Endothelial cell of umbilical vein (primary cell): ENCODE results near the gene ZNF280D. TPM values are rescaled to one million over a fixed set of nuclear protein-coding genes. Genes with fewer than 3 reads are reported as not detected.

ENCODE experiments used
- BruUV-seq: library from RNA; stranded (reverse); fragments of 400-500 nt; replicated peaks from 2 replicates; lab custom pipeline; 2021; lab: Mats Ljungman, UMichigan
- CTCF ChIA-PET: fragments of 300-600, 350-600 bp; sonication (Branson Sonifier 250); formaldehyde crosslinking; loops from one replicate; lab custom pipeline; 2021; ENCODE audit warnings: antibody characterized with exemption, inconsistent platforms; lab: Charles Lee
- POLR2A ChIA-PET: fragments of 300-600, 350-600 bp; sonication (Branson Sonifier 250); formaldehyde crosslinking; loops from one replicate; lab custom pipeline; 2021; ENCODE audit warnings: antibody characterized with exemption, inconsistent platforms; lab: Charles Lee
- DNase-seq: peaks from one replicate; pipeline ENCODE4 v3.0.0-alpha.2; 2011; ENCODE audit warnings: low read depth, low spot score
- FAIRE-seq: peaks from 2 replicates; lab custom pipeline; 2011; peaks lifted over from hg19 to GRCh38; lab: Jason Lieb, UNC
- H2AFZ ChIP-seq: 2 replicates; pipeline ENCODE4 v1.6.0; 2012; ENCODE audit warnings: low read depth, low read length, control low read depth, inconsistent platforms
- H3K27ac ChIP-seq: 2 replicates; pipeline ENCODE4 v1.5.1; 2011; ENCODE audit warnings: low read depth, mild to moderate bottlenecking, control low read depth, low read length, moderate library complexity; ENCODE audit not compliant: insufficient read depth
- H3K27me3 ChIP-seq, 2 experiments: 2 replicates each; pipeline versions ENCODE4 v1.6.0 to v1.6.1; 2011; ENCODE audit warnings: low read length in 2 of 2, mixed read lengths in 1 of 2; ENCODE audit not compliant: control insufficient read depth in 2 of 2, insufficient read depth in 2 of 2
- H3K36me3 ChIP-seq, 2 experiments: 2 replicates in 1 of 2; 3 replicates in 1 of 2; pipeline ENCODE4 v1.5.1; 2011; ENCODE audit warnings: low read length in 2 of 2, mild to moderate bottlenecking in 1 of 2, moderate library complexity in 1 of 2; ENCODE audit not compliant: control insufficient read depth in 2 of 2, insufficient read depth in 2 of 2; ENCODE audit errors: extremely low read depth in 1 of 2
- H3K4me1 ChIP-seq: 3 replicates; pipeline ENCODE4 v1.5.1; 2011; ENCODE audit warnings: mild to moderate bottlenecking, low read length; ENCODE audit not compliant: control insufficient read depth, insufficient read depth; ENCODE audit errors: extremely low read depth
- H3K4me2 ChIP-seq: 2 replicates; pipeline ENCODE4 v1.6.1; 2011; ENCODE audit warnings: low read length, control low read depth, mixed read lengths; ENCODE audit not compliant: insufficient read depth
- H3K4me3 ChIP-seq, 3 experiments: fragments of 200-600 bp in 1 of 3; sonication (generic), shearing (Covaris generic) in 1 of 3; replicated peaks in 1 of 3; 2 replicates each; pipeline ENCODE4 v1.5.1; 2011 to 2016; ENCODE audit warnings: control low read depth in 3 of 3, low read length in 3 of 3, mild to moderate bottlenecking in 2 of 3, inconsistent platforms in 1 of 3, low read depth in 1 of 3, moderate library complexity in 1 of 3; ENCODE audit not compliant: insufficient read depth in 1 of 3
- H3K79me2 ChIP-seq: 2 replicates; pipeline ENCODE4 v1.6.0; 2012; ENCODE audit warnings: low read length, inconsistent platforms; ENCODE audit not compliant: control insufficient read depth, insufficient read depth
- H3K9ac ChIP-seq: replicated peaks from 2 replicates; pipeline ENCODE3; 2011; ENCODE audit warnings: low read length, control low read depth; ENCODE audit not compliant: insufficient read depth; ENCODE audit errors: extremely low read depth
- H3K9me1 ChIP-seq: replicated peaks from 3 replicates; pipeline ENCODE4 v1.6.0; 2011; ENCODE audit warnings: mild to moderate bottlenecking, low read length; ENCODE audit not compliant: control insufficient read depth, insufficient read depth; ENCODE audit errors: extremely low read depth
- H3K9me3 ChIP-seq: replicated peaks from 2 replicates; pipeline ENCODE4 v1.5.1; 2012; ENCODE audit warnings: low read length, inconsistent platforms; ENCODE audit not compliant: control insufficient read depth, insufficient read depth
- H4K20me1 ChIP-seq: replicated peaks from 2 replicates; pipeline ENCODE3; 2011; ENCODE audit warnings: mild to moderate bottlenecking, low read length; ENCODE audit not compliant: control insufficient read depth, insufficient read depth; ENCODE audit errors: extremely low read depth
- EZH2 ChIP-seq: IDR thresholded peaks from 2 replicates; pipeline ENCODE4 v1.6.1; 2012; ENCODE audit warnings: borderline replicate concordance, low read depth, mild to moderate bottlenecking, moderate library complexity, low read length, inconsistent platforms; ENCODE audit not compliant: severe bottlenecking
- FOS ChIP-seq: IDR thresholded peaks from 2 replicates; pipeline ENCODE4 v1.6.1; 2011; ENCODE audit warnings: mild to moderate bottlenecking, low read length, moderate library complexity, borderline replicate concordance; ENCODE audit not compliant: insufficient read depth
- MYC ChIP-seq: IDR thresholded peaks from one replicate; pipeline ENCODE4 v1.6.1; 2011; ENCODE audit warnings: mild to moderate bottlenecking, low read depth, low read length
- POLR2A ChIP-seq: IDR thresholded peaks from 2 replicates; pipeline ENCODE4 v1.6.1; 2012; ENCODE audit warnings: low read depth, mild to moderate bottlenecking, control low read depth, low read length
- POLR2AphosphoS5 ChIP-seq: IDR thresholded peaks from 2 replicates; pipeline ENCODE4 v1.6.1; 2012; ENCODE audit warnings: low read depth, mild to moderate bottlenecking, control low read depth, low read length, moderate library complexity; ENCODE audit not compliant: insufficient read depth
- dilution Hi-C: fragments of 300-500 bp; cut with MboI; formaldehyde crosslinking; loops from one replicate; pipeline ENCODE4 v1.15.0; 2019; ENCODE audit warnings: low sequenced_read_pairs; ENCODE audit not compliant: extremely low pct_ligation_motif_present
- intact Hi-C: fragments of 100-400 bp; cut with micrococcal nuclease; formaldehyde crosslinking; loops from one replicate; pipeline ENCODE4 v1.10.0; 2022
- polyA plus RNA-seq, 4 experiments: library from polyadenylated mRNA; depleted of rRNA in 3 of 4; stranded (reverse) in 3 of 4; unstranded in 1 of 4; fragments of >200 nt; gene quantifications; 2 replicates each; pipeline versions ENCODE4 v1.2.1 to v1.2.3, GENCODE V29; 2011 to 2012; ENCODE audit warnings: missing spikeins in 1 of 4
- total RNA-seq: library from RNA; stranded (reverse); gene quantifications from 2 replicates; pipeline ENCODE4 v1.2.3, GENCODE V29; 2021
- TF ChIP-seq, protein P1 (sequence below): IDR thresholded peaks from 2 replicates; pipeline ENCODE4 v1.6.1; 2011; ENCODE audit not compliant: insufficient read depth, insufficient read length

The ZNF280D gene
- total and polyA plus RNA-seq, 2 donors (not counting 3 experiments of a cell fraction or from before 2014, with no cell fraction given), result 9.6 to 42.1 TPM

GRCh38 chr15:56776839-56777238 lies 43.5 kb upstream of the ZNF280D start:
- Histone ChIP-seq H3K36me3 (no peaks in the 10 kb centered on the region), H3K27ac (no peak overlapping the region), H3K9me3 (no peaks in the 10 kb centered on the region), H4K20me1 (no peaks in the 10 kb centered on the region), H3K9ac (no peak overlapping the region), H2AFZ (no peak overlapping the region), H3K4me2 (no peak overlapping the region), H3K4me3 (no peak overlapping the region), H3K79me2 (no peaks in the 10 kb centered on the region), H3K4me1 (peaks cover 18% of the 10 kb centered on the region), H3K9me1 (no peaks in the 10 kb centered on the region), H3K27me3 (no peaks in the 10 kb centered on the region)
- TF ChIP-seq FOS, result no peak
- no peak for TF ChIP-seq POLR2A
- no peak for TF ChIP-seq EZH2
- TF ChIP-seq POLR2AphosphoS5, result no peak
- TF ChIP-seq MYC, result no peak
- TF ChIP-seq, protein P1, sequence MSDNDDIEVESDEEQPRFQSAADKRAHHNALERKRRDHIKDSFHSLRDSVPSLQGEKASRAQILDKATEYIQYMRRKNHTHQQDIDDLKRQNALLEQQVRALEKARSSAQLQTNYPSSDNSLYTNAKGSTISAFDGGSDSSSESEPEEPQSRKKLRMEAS, result no peak
- intact Hi-C loops, result no loop called here
- ChIA-PET CTCF (no interaction called here), POLR2A (no interaction called here)
- no TSS peak for BruUV-seq
- DNase-seq, result no peak
- FAIRE-seq, result no peak
- dilution Hi-C loops, result no loop called here

- no peaks in the 10 kb centered on the region for H3K9me3 ChIP-seq
- ChIA-PET CTCF (interaction anchor here (0.7 to 1.4 kb wide), 3 partner anchors 17 to 42 kb away, joined by 3 to 4 read pairs (median 3); partner anchors contain the start of gene ZNF280D), POLR2A (interaction anchor here (0.6 kb wide), 1 partner anchor 17 kb away, joined by 4 read pairs; no protein-coding TSS in a partner anchor)
- no peaks in the 10 kb centered on the region for H3K36me3 ChIP-seq
- FAIRE-seq, result peak; percentile 71
- peak; percentile 24 for DNase-seq
- no peaks in the 10 kb centered on the region for H4K20me1 ChIP-seq
- peaks cover 18% of the 10 kb centered on the region for H3K4me1 ChIP-seq
- no peak overlapping the region for H3K4me2 ChIP-seq
- H3K4me3 ChIP-seq, result no peak overlapping the region
- H3K9ac ChIP-seq, result no peak overlapping the region
- no peak for TF ChIP-seq FOS
- dilution Hi-C loops (no loop called here), intact Hi-C loops (no loop called here)
- BruUV-seq, result no TSS peak
- H2AFZ ChIP-seq, result no peak overlapping the region
- no peaks in the 10 kb centered on the region for H3K9me1 ChIP-seq
- no peaks in the 10 kb centered on the region for H3K27me3 ChIP-seq
- no peaks in the 10 kb centered on the region for H3K79me2 ChIP-seq
- H3K27ac ChIP-seq, result no peak overlapping the region
Observed at GRCh38 chr15:56775641-56776040, 42.3 kb upstream of the ZNF280D start.
